Raji (cell line): ENCODE data around the gene GLI1.

ENCODE experiments used
- POLR2A ChIP-seq: IDR thresholded peaks from 2 replicates; pipeline ENCODE4 v1.6.1; 2011; ENCODE audit warnings: low read depth, low read length, control low read depth; ENCODE audit not compliant: insufficient read depth

GLI1 gene

DNA sequence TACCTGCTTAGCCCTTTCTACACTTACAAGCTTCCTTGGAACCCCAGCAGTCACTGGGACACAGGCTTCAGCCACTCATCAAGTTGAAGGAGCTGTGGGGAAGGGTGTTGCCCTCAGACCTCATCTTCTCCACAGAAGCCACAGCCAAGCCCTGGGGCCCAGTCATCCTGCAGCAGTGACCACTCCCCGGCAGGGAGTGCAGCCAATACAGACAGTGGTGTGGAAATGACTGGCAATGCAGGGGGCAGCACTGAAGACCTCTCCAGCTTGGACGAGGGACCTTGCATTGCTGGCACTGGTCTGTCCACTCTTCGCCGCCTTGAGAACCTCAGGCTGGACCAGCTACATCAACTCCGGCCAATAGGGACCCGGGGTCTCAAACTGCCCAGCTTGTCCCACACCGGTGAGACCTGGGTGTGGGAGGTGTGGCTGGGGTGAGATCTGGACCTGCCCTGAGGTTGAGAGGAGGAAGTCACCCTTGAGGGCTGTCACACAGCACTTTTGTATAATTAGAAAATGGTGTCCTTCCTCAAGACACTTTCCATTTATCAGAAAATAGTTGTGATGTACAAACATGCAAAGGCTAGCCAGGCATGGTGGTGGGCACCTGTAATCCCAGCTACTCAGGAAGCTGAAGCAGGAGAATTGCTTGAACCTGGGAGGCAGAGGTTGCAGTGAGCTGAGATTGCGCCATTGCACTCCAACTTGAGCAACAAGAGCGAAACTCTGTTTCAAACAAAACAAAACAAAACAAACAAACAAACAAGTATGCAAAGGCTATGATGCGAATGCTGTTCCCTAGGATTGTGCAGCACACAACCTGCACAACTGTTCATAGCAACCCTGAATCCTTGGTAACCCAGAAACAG lies 9.9 kb downstream of the GLI1 start:
- TF ChIP-seq POLR2A: no peak

GRCh38 chr12:57470286-57470969 lies 10.8 kb downstream of the GLI1 start:
- no peak for TF ChIP-seq POLR2A

DNA sequence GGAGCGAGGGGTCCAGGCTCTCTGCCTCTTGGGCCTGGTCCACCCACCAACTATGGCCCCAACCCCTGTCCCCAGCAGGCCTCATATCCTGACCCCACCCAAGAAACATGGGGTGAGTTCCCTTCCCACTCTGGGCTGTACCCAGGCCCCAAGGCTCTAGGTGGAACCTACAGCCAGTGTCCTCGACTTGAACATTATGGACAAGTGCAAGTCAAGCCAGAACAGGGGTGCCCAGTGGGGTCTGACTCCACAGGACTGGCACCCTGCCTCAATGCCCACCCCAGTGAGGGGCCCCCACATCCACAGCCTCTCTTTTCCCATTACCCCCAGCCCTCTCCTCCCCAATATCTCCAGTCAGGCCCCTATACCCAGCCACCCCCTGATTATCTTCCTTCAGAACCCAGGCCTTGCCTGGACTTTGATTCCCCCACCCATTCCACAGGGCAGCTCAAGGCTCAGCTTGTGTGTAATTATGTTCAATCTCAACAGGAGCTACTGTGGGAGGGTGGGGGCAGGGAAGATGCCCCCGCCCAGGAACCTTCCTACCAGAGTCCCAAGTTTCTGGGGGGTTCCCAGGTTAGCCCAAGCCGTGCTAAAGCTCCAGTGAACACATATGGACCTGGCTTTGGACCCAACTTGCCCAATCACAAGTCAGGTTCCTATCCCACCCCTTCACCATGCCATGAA lies 11.5 kb downstream of the GLI1 start:
- no peak for TF ChIP-seq POLR2A

DNA sequence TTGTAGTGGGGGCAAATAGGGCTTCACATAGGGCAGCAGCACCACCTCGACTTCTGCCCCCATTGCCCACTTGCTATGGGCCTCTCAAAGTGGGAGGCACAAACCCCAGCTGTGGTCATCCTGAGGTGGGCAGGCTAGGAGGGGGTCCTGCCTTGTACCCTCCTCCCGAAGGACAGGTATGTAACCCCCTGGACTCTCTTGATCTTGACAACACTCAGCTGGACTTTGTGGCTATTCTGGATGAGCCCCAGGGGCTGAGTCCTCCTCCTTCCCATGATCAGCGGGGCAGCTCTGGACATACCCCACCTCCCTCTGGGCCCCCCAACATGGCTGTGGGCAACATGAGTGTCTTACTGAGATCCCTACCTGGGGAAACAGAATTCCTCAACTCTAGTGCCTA lies 12.1 kb downstream of the GLI1 start:
- no peak for TF ChIP-seq POLR2A

GRCh38 chr12:57472391-57472790 lies 12.8 kb downstream of the GLI1 start:
- no peak for TF ChIP-seq POLR2A

GRCh38 chr12:57473392-57473791 lies 13.8 kb downstream of the GLI1 start:
- no peak for TF ChIP-seq POLR2A

- no peak for TF ChIP-seq POLR2A
These were observed 14.3 kb downstream of the GLI1 start for GRCh38 chr12:57473886-57474285.

GRCh38 chr12:57474430-57474829 lies 14.8 kb downstream of the GLI1 start:
- TF ChIP-seq POLR2A: no peak

DNA sequence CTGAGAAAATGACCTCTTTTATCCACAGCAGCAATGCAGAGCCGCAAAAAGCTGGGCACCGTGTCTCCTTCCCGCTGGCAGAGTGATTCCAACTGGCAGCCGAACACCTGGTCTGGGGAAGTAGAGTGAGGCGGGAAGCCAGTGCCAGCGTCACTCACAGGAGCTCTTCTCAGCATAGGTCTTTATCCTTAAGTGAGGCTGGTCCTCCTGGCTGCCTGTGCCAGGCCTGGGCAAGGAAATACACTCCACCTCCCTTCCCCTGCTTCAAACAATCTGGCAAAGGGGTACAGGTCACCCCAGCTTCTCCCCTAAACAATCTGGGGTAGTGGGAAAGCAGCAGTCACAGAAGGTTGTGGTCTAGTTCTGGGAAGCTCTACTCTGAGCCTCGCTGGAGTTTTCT lies 15.3 kb downstream of the GLI1 start:
- TF ChIP-seq POLR2A: no peak

GRCh38 chr12:57475271-57476161 lies 15.9 kb downstream of the GLI1 start:
- no peak for TF ChIP-seq POLR2A

GRCh38 chr12:57476162-57476992 lies 16.8 kb downstream of the GLI1 start:
- no peak for TF ChIP-seq POLR2A

DNA sequence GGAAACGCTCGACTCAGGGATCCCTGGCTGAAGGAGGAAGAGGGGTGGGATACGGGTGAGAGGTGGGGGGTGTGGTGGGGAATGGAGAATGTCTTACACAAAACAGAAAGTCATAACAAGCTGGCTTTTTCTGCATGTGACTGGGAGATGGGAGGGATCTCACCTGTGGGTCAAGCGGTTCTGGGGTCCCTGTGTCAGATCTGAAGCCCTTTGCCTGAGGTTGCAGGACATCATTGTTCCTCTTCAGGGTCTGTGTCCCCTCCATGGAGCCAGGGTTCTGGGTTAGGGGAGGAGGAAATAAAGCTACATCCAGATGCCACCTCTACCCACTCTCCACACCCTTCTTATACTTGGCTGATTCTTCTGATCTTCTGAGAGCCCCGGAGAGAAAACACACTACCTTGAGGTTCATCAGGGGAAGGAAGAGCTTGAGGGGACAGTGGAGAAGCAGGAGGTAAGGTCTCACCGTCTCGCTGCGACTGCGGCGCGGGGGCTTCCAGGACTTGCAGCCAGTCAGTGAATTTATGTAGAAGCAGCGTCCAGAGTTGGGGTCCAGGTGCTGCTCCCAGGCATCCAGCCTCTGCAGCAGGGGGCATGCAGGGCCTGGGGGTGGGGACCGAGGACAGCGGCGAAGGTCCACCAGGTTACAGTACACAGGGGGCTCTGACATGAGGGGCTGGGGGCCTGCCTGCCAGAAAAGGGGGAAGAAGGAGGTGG lies 17.6 kb downstream of the GLI1 start:
- TF ChIP-seq POLR2A: no peak
